Activated B cell treated with CpG ODN at 0.5 μM for 24 hours (primary cell): ENCODE data around the gene MRPL21. TPM values are rescaled to one million over a fixed set of nuclear protein-coding genes. Genes with fewer than 3 reads are reported as not detected.

Experiments used
- ATAC-seq: fragments of 200-7000 bp; cut with Tn5 transposase; one replicate; pipeline ENCODE4 v1.10.0; 2021; ENCODE audit warnings: low read depth, mild to moderate bottlenecking, moderate library complexity
- CTCF ChIA-PET: fragments of 350-600 bp; sonication (Branson Sonifier 250); formaldehyde crosslinking; loops from one replicate; lab custom pipeline; 2021; ENCODE audit warnings: antibody characterized with exemption; lab: Charles Lee
- POLR2A ChIA-PET: fragments of 350-600 bp; sonication (Branson Sonifier 250); formaldehyde crosslinking; loops from one replicate; lab custom pipeline; 2021; ENCODE audit warnings: antibody characterized with exemption; lab: Charles Lee
- DNase-seq: peaks from one replicate; pipeline ENCODE4 v3.0.0; 2022
- H3K27ac Mint-ChIP-seq: one replicate; pipeline ENCODE4 v1.8.0; 2020; ENCODE audit warnings: mixed read lengths
- H3K27me3 Mint-ChIP-seq: one replicate; pipeline ENCODE4 v1.8.0; 2021; ENCODE audit warnings: mixed read lengths
- H3K36me3 Mint-ChIP-seq: one replicate; pipeline ENCODE4 v1.8.0; 2021; ENCODE audit warnings: low read depth, mixed read lengths
- H3K4me1 Mint-ChIP-seq: one replicate; pipeline ENCODE4 v1.8.0; 2021; ENCODE audit warnings: mixed read lengths
- H3K4me3 Mint-ChIP-seq: one replicate; pipeline ENCODE4 v1.8.0; 2020; ENCODE audit warnings: mild to moderate bottlenecking, mixed read lengths
- H3K9me3 Mint-ChIP-seq: one replicate; pipeline ENCODE4 v1.8.0; 2020; ENCODE audit warnings: mixed read lengths
- CTCF ChIP-seq: fragments of 200-600 bp; IDR thresholded peaks from one replicate; pipeline ENCODE4 v1.8.0; 2022; ENCODE audit warnings: antibody characterized with exemption, mild to moderate bottlenecking
- intact Hi-C: fragments of 100-400 bp; cut with micrococcal nuclease; formaldehyde crosslinking; loops from one replicate; pipeline ENCODE4 v1.15.1; 2024
- total RNA-seq: library from RNA; stranded (reverse); gene quantifications from 2 replicates; pipeline ENCODE4 v1.2.3, GENCODE V29; 2022

Gene MRPL21
- total RNA-seq, 1 donor from 2014 or later = 49.9 TPM

GRCh38 chr11:68848429-68848828, 55.2 kb downstream of the MRPL21 start:
- ChIA-PET CTCF (no interaction called here), POLR2A (no interaction called here)
- peaks cover 8% of the 10 kb centered on the region for H3K4me1 Mint-ChIP-seq
- H3K27ac Mint-ChIP-seq = no peak overlapping the region
- H3K36me3 Mint-ChIP-seq = peaks cover 2% of the 10 kb centered on the region
- ATAC-seq = no peak
- intact Hi-C loops = loop anchor here (10.0 kb wide), 1 partner anchor 826 kb away; the partner anchor contains the start of gene LTO1
- no peak overlapping the region for H3K4me3 Mint-ChIP-seq
- peaks cover 11% of the 10 kb centered on the region for H3K27me3 Mint-ChIP-seq
- DNase-seq = no peak
- TF ChIP-seq CTCF = no peak
- no peaks in the 10 kb centered on the region for H3K9me3 Mint-ChIP-seq

- DNase-seq = no peak
- Mint-ChIP-seq H3K4me3 (no peak overlapping the region), H3K9me3 (no peaks in the 10 kb centered on the region), H3K27me3 (peaks cover 4% of the 10 kb centered on the region), H3K4me1 (peaks cover 17% of the 10 kb centered on the region), H3K27ac (no peak overlapping the region), H3K36me3 (peaks cover 5% of the 10 kb centered on the region)
- CTCF ChIA-PET = no interaction called here
- intact Hi-C loops = loop anchor here (10.0 kb wide), 1 partner anchor 827 kb away; the partner anchor contains the start of gene LTO1
- no peak for TF ChIP-seq CTCF
- POLR2A ChIA-PET = no interaction called here
- no peak for ATAC-seq
Measured at GRCh38 chr11:68847395-68847794, 56.2 kb downstream of the MRPL21 start.

- Mint-ChIP-seq H3K36me3 (peaks cover 5% of the 10 kb centered on the region), H3K27ac (no peak overlapping the region), H3K27me3 (peaks cover 4% of the 10 kb centered on the region), H3K4me3 (no peak overlapping the region), H3K4me1 (peaks cover 23% of the 10 kb centered on the region), H3K9me3 (no peaks in the 10 kb centered on the region)
- no peak for TF ChIP-seq CTCF
- CTCF ChIA-PET = interaction anchor here (4.7 kb wide), 1 partner anchor 19 kb away, joined by 41 read pairs; no protein-coding TSS in a partner anchor
- ATAC-seq (no peak), DNase-seq (no peak)
- intact Hi-C loops = loop anchor here (2.0 to 10.0 kb wide), 2 partner anchors 243 to 829 kb away; partner anchors contain the start of gene LTO1
- POLR2A ChIA-PET = no interaction called here
Measured at GRCh38 chr11:68845351-68846002, 58.2 kb downstream of the MRPL21 start.

- Mint-ChIP-seq H3K4me3 (no peak overlapping the region), H3K27ac (no peak overlapping the region), H3K27me3 (peaks cover 4% of the 10 kb centered on the region), H3K9me3 (no peaks in the 10 kb centered on the region), H3K4me1 (peaks cover 29% of the 10 kb centered on the region), H3K36me3 (peaks cover 5% of the 10 kb centered on the region)
- ATAC-seq (no peak), DNase-seq (no peak)
- intact Hi-C loops = loop anchor here (1.0 to 10.0 kb wide), 7 partner anchors 48 to 830 kb away; partner anchors contain the start of genes CCND1 and LTO1
- POLR2A ChIA-PET = interaction anchor here (1.0 to 1.3 kb wide), 2 partner anchors 31 to 94 kb away, joined by 3 to 4 read pairs; no protein-coding TSS in a partner anchor
- CTCF ChIA-PET = interaction anchor here (1.2 to 4.7 kb wide), 11 partner anchors 19 to 261 kb away, joined by 3 to 41 read pairs (median 7); no protein-coding TSS in a partner anchor
- TF ChIP-seq CTCF = no peak
Measured at GRCh38 chr11:68844801-68845200, 58.8 kb downstream of the MRPL21 start.

GRCh38 chr11:68844376-68844775, 59.3 kb downstream of the MRPL21 start:
- H3K9me3 Mint-ChIP-seq = no peaks in the 10 kb centered on the region
- DNase-seq (no peak), ATAC-seq (no peak)
- peaks cover 4% of the 10 kb centered on the region for H3K27me3 Mint-ChIP-seq
- H3K27ac Mint-ChIP-seq = no peak overlapping the region
- POLR2A ChIA-PET = interaction anchor here (0.8 to 1.3 kb wide), 4 partner anchors 19 to 212 kb away, joined by 3 to 8 read pairs (median 4); no protein-coding TSS in a partner anchor
- H3K36me3 Mint-ChIP-seq = peaks cover 5% of the 10 kb centered on the region
- H3K4me3 Mint-ChIP-seq = peak overlapping the region; percentile 97
- no peak for TF ChIP-seq CTCF
- H3K4me1 Mint-ChIP-seq = peaks cover 34% of the 10 kb centered on the region
- intact Hi-C loops = loop anchor here (1.0 to 10.0 kb wide), 7 partner anchors 47 to 830 kb away; partner anchors contain the start of genes CCND1 and LTO1
- CTCF ChIA-PET = interaction anchor here (0.7 to 4.7 kb wide), 14 partner anchors 10 to 260 kb away, joined by 3 to 41 read pairs (median 5); no protein-coding TSS in a partner anchor
